Tibial nerve (tissue), 3 donors: ENCODE measurements around the gene MAML3.

Experiments
- CTCF ChIP-seq, 5 experiments: fragments of 200-600 bp in 3 of 5; fragments of 450-650 bp in 2 of 5; sonication (generic) in 3 of 5; IDR thresholded peaks; one replicate each; pipeline ENCODE4 v1.5.1; 2016 to 2019; ENCODE audit warnings: antibody characterized with exemption in 5 of 5, mild to moderate bottlenecking in 3 of 5, moderate library complexity in 2 of 5
- POLR2A ChIP-seq, 2 donors: fragments of 450-650 bp; IDR thresholded peaks; one replicate each; pipeline ENCODE4 v1.6.1; 2017; ENCODE audit warnings: antibody characterized with exemption in 2 of 2, mild to moderate bottlenecking in 2 of 2, moderate library complexity in 2 of 2

- TF ChIP-seq POLR2A (IDR thresholded peaks at IDR 0.05): no peak
- TF ChIP-seq CTCF (IDR thresholded peaks at IDR 0.05): no peak
Observed at GRCh38 chr4:139738846-139739613, 415.0 kb downstream of the MAML3 start.
